ENCODE results near the gene RPL36AL.
A peak's percentile ranks its signal among the peaks of the same experiment; 100 is the strongest.

RPL36AL gene

GRCh38 chr14:49636866-49637265 is 16.4 kb upstream of the RPL36AL start:
- peaks cover 0 to 36% (median 27%) of the 10 kb centered on the region in 5 donors for H3K4me1 ChIP-seq (ENCODE audit: control insufficient read depth in 5 of 5, insufficient read depth in 5 of 5, low read length in 5 of 5)
- H3K36me3 ChIP-seq (ENCODE audit: control insufficient read depth in 5 of 5, insufficient read depth in 5 of 5, low read length in 5 of 5), result peaks cover 0 to 9% (median 3%) of the 10 kb centered on the region in 5 donors
- H3K9ac ChIP-seq (ENCODE audit: low read length in 5 of 5), result no peak overlapping the region
- H3K4me3 ChIP-seq (ENCODE audit: low read depth in 1 of 5, low read length in 5 of 5), result no peak overlapping the region
- no peak overlapping the region for H3K27ac ChIP-seq (ENCODE audit: low read depth, low read length)
- no peaks in the 10 kb centered on the region for H3K9me3 ChIP-seq (ENCODE audit: control insufficient read depth in 5 of 5, low read length in 5 of 5)
- no peaks in the 10 kb centered on the region for H3K27me3 ChIP-seq (ENCODE audit: control insufficient read depth in 5 of 5, insufficient read depth in 4 of 5, low read length in 5 of 5)

- Histone ChIP-seq H3K4me3 (ENCODE audit: low read depth in 1 of 5, low read length in 5 of 5) (peak within 1 kb of the TSS; percentile 60 to 98 (median 91)), H3K36me3 (ENCODE audit: control insufficient read depth in 5 of 5, insufficient read depth in 5 of 5, low read length in 5 of 5) (peaks cover 0 to 9% (median 3%) of the 10 kb centered on the region in 5 donors), H3K4me1 (ENCODE audit: control insufficient read depth in 5 of 5, insufficient read depth in 5 of 5, low read length in 5 of 5) (peaks cover 0 to 42% (median 31%) of the 10 kb centered on the region in 5 donors), H3K9me3 (ENCODE audit: control insufficient read depth in 5 of 5, low read length in 5 of 5) (no peaks in the 10 kb centered on the region), H3K27ac (ENCODE audit: low read depth, low read length) (peak within 1 kb of the TSS; percentile 89), H3K9ac (ENCODE audit: low read length in 5 of 5) (peak within 1 kb of the TSS; percentile 56 to 93 (median 90)), H3K27me3 (ENCODE audit: control insufficient read depth in 5 of 5, insufficient read depth in 4 of 5, low read length in 5 of 5) (no peaks in the 10 kb centered on the region)
Measured at GRCh38 chr14:49634547-49635334, 14.3 kb upstream of the RPL36AL start, which contains the start of gene DNAAF2. TSS of gene DNAAF2 (minus strand) at chr14:49635244. CDS start at chr14:49635149, 95 bp downstream.

GRCh38 chr14:49633640-49634546 is 13.5 kb upstream of the RPL36AL start:
- Histone ChIP-seq H3K27me3 (ENCODE audit: control insufficient read depth in 5 of 5, insufficient read depth in 4 of 5, low read length in 5 of 5) (no peaks in the 10 kb centered on the region), H3K4me1 (ENCODE audit: control insufficient read depth in 5 of 5, insufficient read depth in 5 of 5, low read length in 5 of 5) (peaks cover 0 to 42% (median 31%) of the 10 kb centered on the region in 5 donors), H3K27ac (ENCODE audit: low read depth, low read length) (peak overlapping the region; percentile 89), H3K9me3 (ENCODE audit: control insufficient read depth in 5 of 5, low read length in 5 of 5) (no peaks in the 10 kb centered on the region), H3K4me3 (ENCODE audit: low read depth in 1 of 5, low read length in 5 of 5) (peak overlapping the region; percentile 86 to 98 (median 91)), H3K36me3 (ENCODE audit: control insufficient read depth in 5 of 5, insufficient read depth in 5 of 5, low read length in 5 of 5) (peaks cover 0 to 7% (median 3%) of the 10 kb centered on the region in 5 donors), H3K9ac (ENCODE audit: low read length in 5 of 5) (peak overlapping the region; percentile 79 to 93 (median 90))

- H3K36me3 ChIP-seq (ENCODE audit: control insufficient read depth in 5 of 5, insufficient read depth in 5 of 5, low read length in 5 of 5), result peaks cover 0 to 2% (median 0%) of the 10 kb centered on the region in 5 donors
- no peaks in the 10 kb centered on the region for H3K9me3 ChIP-seq (ENCODE audit: control insufficient read depth in 5 of 5, low read length in 5 of 5)
- peaks cover 4 to 42% (median 39%) of the 10 kb centered on the region in 5 donors for H3K4me1 ChIP-seq (ENCODE audit: control insufficient read depth in 5 of 5, insufficient read depth in 5 of 5, low read length in 5 of 5)
- H3K4me3 ChIP-seq (ENCODE audit: low read depth in 1 of 5, low read length in 5 of 5), result no peak overlapping the region
- H3K27ac ChIP-seq (ENCODE audit: low read depth, low read length), result peak overlapping the region; percentile 75
- H3K9ac ChIP-seq (ENCODE audit: low read length in 5 of 5), result peak overlapping the region in 1 of 5 donors; percentile 20
- no peaks in the 10 kb centered on the region for H3K27me3 ChIP-seq (ENCODE audit: control insufficient read depth in 5 of 5, insufficient read depth in 4 of 5, low read length in 5 of 5)
Measured at GRCh38 chr14:49623941-49624839, 3.8 kb upstream of the RPL36AL start.

- H3K9ac ChIP-seq (ENCODE audit: low read length in 5 of 5), result peak overlapping the region in 4 of 5 donors; percentile 10 to 97 (median 38)
- no peaks in the 10 kb centered on the region for H3K9me3 ChIP-seq (ENCODE audit: control insufficient read depth in 5 of 5, low read length in 5 of 5)
- no peaks in the 10 kb centered on the region for H3K27me3 ChIP-seq (ENCODE audit: control insufficient read depth in 5 of 5, insufficient read depth in 4 of 5, low read length in 5 of 5)
- peak overlapping the region; percentile 75 for H3K27ac ChIP-seq (ENCODE audit: low read depth, low read length)
- H3K4me3 ChIP-seq (ENCODE audit: low read depth in 1 of 5, low read length in 5 of 5), result peak overlapping the region in 2 of 5 donors; percentile 9 to 24
- peaks cover under 1 to 6% (median 2%) of the 10 kb centered on the region in 5 donors for H3K36me3 ChIP-seq (ENCODE audit: control insufficient read depth in 5 of 5, insufficient read depth in 5 of 5, low read length in 5 of 5)
- H3K4me1 ChIP-seq (ENCODE audit: control insufficient read depth in 5 of 5, insufficient read depth in 5 of 5, low read length in 5 of 5), result peaks cover 4 to 46% (median 41%) of the 10 kb centered on the region in 5 donors
Measured at GRCh38 chr14:49623387-49623786, 3.0 kb upstream of the RPL36AL start.

- Histone ChIP-seq H3K9me3 (ENCODE audit: control insufficient read depth in 5 of 5, low read length in 5 of 5) (no peaks in the 10 kb centered on the region), H3K36me3 (ENCODE audit: control insufficient read depth in 5 of 5, insufficient read depth in 5 of 5, low read length in 5 of 5) (peaks cover 3 to 19% (median 10%) of the 10 kb centered on the region in 5 donors), H3K27me3 (ENCODE audit: control insufficient read depth in 5 of 5, insufficient read depth in 4 of 5, low read length in 5 of 5) (no peaks in the 10 kb centered on the region), H3K4me1 (ENCODE audit: control insufficient read depth in 5 of 5, insufficient read depth in 5 of 5, low read length in 5 of 5) (peaks cover 4 to 46% (median 44%) of the 10 kb centered on the region in 5 donors), H3K27ac (ENCODE audit: low read depth, low read length) (peak overlapping the region; percentile 75), H3K9ac (ENCODE audit: low read length in 5 of 5) (peak overlapping the region in 4 of 5 donors; percentile 94 to 99 (median 96)), H3K4me3 (ENCODE audit: low read depth in 1 of 5, low read length in 5 of 5) (peak overlapping the region; percentile 72 to 97 (median 89))
Measured at GRCh38 chr14:49622022-49622607, 1.7 kb upstream of the RPL36AL start.

- peak overlapping the region; percentile 97 for H3K27ac ChIP-seq (ENCODE audit: low read depth, low read length)
- no peaks in the 10 kb centered on the region for H3K27me3 ChIP-seq (ENCODE audit: control insufficient read depth in 5 of 5, insufficient read depth in 4 of 5, low read length in 5 of 5)
- H3K9ac ChIP-seq (ENCODE audit: low read length in 5 of 5), result peak overlapping the region; percentile 56 to 99 (median 96)
- peaks cover 3 to 21% (median 12%) of the 10 kb centered on the region in 5 donors for H3K36me3 ChIP-seq (ENCODE audit: control insufficient read depth in 5 of 5, insufficient read depth in 5 of 5, low read length in 5 of 5)
- H3K9me3 ChIP-seq (ENCODE audit: control insufficient read depth in 5 of 5, low read length in 5 of 5), result no peaks in the 10 kb centered on the region
- H3K4me1 ChIP-seq (ENCODE audit: control insufficient read depth in 5 of 5, insufficient read depth in 5 of 5, low read length in 5 of 5), result peaks cover 4 to 46% (median 44%) of the 10 kb centered on the region in 5 donors
- peak overlapping the region; percentile 72 to 97 (median 89) for H3K4me3 ChIP-seq (ENCODE audit: low read depth in 1 of 5, low read length in 5 of 5)
Measured at GRCh38 chr14:49621114-49621881, 872 bp upstream of the RPL36AL start.

GRCh38 chr14:49619730-49620129 is 696 bp downstream of the RPL36AL start:
- H3K9ac ChIP-seq (ENCODE audit: low read length in 5 of 5), result peak overlapping the region; percentile 90 to 99 (median 96)
- peaks cover 3 to 21% (median 12%) of the 10 kb centered on the region in 5 donors for H3K36me3 ChIP-seq (ENCODE audit: control insufficient read depth in 5 of 5, insufficient read depth in 5 of 5, low read length in 5 of 5)
- peak overlapping the region; percentile 73 to 99 (median 95) for H3K4me3 ChIP-seq (ENCODE audit: low read depth in 1 of 5, low read length in 5 of 5)
- peaks cover 4 to 46% (median 44%) of the 10 kb centered on the region in 5 donors for H3K4me1 ChIP-seq (ENCODE audit: control insufficient read depth in 5 of 5, insufficient read depth in 5 of 5, low read length in 5 of 5)
- peak overlapping the region; percentile 97 for H3K27ac ChIP-seq (ENCODE audit: low read depth, low read length)
- H3K27me3 ChIP-seq (ENCODE audit: control insufficient read depth in 5 of 5, insufficient read depth in 4 of 5, low read length in 5 of 5), result no peaks in the 10 kb centered on the region
- no peaks in the 10 kb centered on the region for H3K9me3 ChIP-seq (ENCODE audit: control insufficient read depth in 5 of 5, low read length in 5 of 5)
